NCI-H2107 treated with DMSO at 0.1 percent for 48 hours (cell line): Measurements from ENCODE around the gene SMIM44.

Experiments used
- DNase-seq: peaks from one replicate; lab custom pipeline; 2025; ENCODE audit not compliant: unreplicated experiment; lab: John Stamatoyannopoulos, UW

Gene SMIM44

DNA sequence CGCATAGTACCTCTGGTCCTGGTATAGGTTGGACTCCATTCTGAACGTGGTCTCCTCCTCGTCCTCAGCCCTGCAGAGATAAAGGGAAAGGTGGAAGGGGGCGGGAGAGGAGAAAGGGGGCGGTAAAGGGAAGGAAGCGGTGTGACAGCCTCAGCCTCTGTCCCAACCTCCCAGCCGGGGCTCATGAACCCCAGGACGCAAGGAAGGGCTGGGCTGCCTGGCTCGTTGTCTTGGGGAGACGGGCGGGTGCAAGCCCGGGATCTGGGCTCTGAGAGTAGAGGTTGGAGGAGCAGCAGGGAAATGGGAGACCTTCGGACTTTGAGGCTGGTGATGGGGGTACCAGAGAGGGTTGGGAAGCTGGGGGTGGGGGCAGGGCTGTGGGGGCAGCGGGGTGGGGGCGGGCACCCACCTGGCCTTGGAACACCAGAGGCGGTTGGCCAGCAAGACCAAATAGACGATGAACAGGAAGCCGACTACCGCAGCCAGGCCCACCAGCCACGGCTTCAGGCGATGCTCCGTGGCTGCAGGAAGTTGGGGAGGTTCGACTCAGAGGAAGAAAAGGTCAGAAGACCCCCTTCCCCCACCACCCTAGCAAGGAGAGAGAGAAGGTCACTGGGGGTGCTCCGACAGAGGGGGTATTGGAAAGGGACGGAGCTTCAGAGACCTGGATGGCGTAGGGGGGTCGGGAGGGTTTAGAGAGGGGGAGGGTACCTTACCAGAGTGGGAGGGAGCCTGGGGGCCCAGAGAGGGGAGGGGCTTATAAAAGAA, 4.6 kb downstream of the SMIM44 start:
- DNase-seq, result no peak

GRCh38 chr19:3477951-3478350, 5.3 kb downstream of the SMIM44 start:
- DNase-seq, result no peak

- DNase-seq, result no peak
Measured at GRCh38 chr19:3477506-3477905, 5.7 kb downstream of the SMIM44 start.

DNA sequence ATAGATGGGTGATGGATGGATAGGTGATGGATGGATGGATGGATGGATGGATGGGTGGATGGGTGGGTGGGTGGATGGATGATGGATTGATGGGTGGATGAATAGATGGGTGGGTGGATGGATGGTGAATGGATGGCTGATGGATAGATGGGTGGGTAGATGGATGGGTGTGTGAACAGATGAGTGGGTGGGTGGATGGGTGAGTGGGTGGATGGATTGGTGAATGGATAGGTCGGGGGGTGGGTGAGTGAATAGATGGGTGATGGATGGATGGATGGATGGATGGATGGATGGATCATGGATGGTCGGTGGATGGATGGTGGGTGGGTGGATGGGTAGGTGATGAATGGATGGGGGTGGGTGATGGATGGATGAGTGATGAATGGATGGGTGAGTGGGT, 6.4 kb downstream of the SMIM44 start:
- no peak for DNase-seq

- DNase-seq, result no peak
Measured at GRCh38 chr19:3475449-3475848, 7.8 kb downstream of the SMIM44 start.

DNA sequence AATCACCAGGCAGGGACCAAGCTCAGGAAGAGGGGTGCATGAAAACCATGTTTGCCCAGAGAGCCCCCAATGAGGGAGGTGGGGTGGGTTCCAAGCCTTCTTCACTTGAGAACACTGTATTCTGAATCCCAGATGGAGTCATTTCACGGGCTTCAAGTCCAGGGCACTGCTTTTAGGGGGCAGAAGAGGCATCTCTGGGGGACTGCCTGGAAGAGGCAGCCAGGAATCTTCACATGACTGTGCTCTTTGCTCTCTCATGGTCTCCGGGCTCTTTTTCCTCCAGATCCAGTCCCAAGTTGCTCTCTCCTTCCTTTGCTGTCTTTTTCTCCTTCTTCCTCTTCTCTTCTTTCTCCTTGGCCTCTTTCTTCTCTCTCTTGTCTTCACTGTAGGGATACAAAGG, 8.6 kb downstream of the SMIM44 start:
- DNase-seq, result no peak

DNA sequence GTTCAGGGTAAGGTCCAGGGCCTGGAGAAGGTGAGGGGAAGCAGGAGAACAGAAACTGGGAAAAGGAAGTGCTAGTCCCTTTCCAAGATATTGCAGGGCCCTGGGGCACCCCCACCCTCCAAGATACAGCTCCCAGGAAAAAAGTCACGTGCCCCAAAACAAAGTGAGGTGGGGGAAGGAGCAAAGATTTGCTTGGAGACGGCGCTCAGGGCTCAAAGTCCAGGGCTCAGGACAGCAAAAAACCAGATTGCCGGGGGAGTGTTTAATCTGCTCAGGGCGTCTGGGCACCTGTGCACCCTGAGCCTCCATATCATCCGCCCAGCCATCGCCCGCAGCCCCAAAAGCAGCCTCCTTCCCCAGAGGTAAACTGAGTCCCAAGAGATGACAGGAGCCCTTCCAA, 9.2 kb downstream of the SMIM44 start:
- DNase-seq, result no peak

- no peak for DNase-seq
Measured at GRCh38 chr19:3471954-3472655, 11.1 kb downstream of the SMIM44 start.

DNA sequence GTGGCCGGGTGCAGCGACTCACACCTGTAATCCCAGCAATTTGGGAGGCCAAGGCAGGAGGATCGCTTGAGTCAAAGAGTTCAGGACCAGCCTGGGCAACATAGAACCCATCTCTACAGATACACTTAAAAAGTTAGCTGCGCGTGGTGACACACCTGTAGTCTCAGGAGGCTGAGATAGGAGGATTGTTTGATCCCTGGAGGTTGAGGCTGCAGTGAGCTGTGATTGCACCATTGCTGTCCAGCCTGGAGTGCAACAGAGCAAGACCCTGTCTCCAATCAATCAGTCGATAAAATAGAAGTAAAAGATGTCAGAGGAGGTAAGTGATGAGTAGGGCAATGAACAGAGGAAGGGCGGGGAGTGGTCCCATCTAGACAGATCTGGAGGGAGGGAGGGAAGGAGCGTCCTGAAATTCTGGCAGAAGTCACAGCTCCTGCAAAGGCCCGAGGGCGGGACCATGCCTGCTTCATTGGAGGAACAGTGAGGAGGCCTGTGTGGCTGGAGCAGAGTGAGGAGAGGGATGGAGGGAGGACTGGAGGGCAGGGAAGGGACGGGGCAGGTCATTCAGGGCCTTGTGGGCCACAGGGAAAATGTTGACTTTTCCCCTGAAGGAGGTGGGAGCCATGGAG, 12.6 kb downstream of the SMIM44 start:
- no peak for DNase-seq

- no peak for DNase-seq
Measured at GRCh38 chr19:3469638-3470499, 13.4 kb downstream of the SMIM44 start.

DNA sequence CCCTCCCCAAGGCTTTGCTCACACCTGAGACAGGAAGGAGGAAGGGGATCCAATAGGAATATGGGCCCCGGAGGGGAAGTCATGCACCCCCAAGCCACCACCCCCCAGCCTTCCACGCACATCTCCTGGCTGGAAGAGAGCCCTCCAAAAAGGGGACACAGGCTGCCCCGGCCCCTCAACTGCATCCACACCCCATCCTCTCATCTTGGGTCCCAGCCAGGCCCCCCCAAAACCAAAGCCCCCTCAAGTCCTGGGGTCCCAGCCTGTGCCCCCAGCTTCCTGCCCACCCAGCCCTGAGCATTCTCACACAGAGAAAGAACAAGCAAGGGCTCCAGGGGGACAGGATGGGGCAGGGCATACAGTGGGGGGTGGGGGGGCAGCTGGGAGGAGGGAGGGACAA, 15.0 kb downstream of the SMIM44 start:
- no peak for DNase-seq

- DNase-seq, result no peak
Measured at GRCh38 chr19:3467437-3468198, 15.6 kb downstream of the SMIM44 start.

GRCh38 chr19:3466635-3467034, 16.6 kb downstream of the SMIM44 start:
- DNase-seq, result no peak

DNA sequence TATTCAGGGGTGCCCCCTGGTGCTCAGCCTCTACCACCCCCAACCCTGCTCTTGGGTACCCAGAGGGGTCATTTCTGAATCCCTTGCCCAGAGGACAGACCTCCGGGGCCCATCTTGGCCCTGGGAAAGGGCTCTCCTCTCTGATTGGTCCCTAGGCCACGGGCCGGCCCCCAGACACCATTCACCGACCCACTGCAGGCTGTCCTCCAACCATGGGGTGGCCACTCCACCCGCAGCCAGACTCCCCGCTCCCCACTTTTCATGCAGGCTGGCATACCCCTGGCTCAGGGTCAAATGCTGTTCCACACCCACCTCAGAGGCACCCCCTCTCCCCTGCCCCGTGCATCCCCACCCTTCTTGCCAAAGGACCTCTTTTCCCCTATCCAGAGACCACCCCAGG, 17.7 kb downstream of the SMIM44 start:
- no peak for DNase-seq

DNA sequence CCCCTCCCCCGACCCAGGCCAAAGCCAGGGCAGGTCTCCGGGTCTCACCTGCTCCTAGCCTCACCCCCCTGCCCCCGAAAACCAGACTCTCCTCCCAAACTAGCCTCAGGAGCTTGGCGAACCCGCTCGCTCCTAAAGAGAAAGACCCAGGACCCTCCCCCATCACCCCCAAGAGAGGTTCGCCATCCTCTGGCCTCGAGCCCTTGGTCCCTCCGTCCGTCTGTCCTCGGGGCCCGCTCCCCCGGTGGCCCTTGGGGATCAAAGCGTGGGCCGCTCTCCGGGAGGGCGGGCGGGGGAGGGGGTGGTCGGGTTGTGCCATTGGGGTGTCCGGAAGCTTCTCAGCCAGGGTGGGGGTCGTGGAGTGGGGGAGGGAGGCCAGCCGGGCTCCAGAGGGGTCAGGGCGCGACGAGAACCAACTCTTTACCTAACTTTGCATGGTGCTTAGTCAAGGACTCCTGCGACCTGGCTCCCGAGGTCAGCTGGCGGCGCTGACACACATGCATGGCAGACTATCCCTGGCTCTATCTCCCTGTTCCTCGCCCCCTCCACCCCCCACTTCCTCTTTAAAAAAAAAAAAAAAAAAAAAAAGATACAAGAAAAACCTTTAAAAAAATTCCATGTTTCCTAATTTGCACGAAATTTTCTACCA, 18.5 kb downstream of the SMIM44 start:
- no peak for DNase-seq

GRCh38 chr19:3463714-3464586, 19.3 kb downstream of the SMIM44 start:
- DNase-seq, result no peak

- no peak for DNase-seq
Measured at GRCh38 chr19:3462991-3463713, 20.1 kb downstream of the SMIM44 start.

DNA sequence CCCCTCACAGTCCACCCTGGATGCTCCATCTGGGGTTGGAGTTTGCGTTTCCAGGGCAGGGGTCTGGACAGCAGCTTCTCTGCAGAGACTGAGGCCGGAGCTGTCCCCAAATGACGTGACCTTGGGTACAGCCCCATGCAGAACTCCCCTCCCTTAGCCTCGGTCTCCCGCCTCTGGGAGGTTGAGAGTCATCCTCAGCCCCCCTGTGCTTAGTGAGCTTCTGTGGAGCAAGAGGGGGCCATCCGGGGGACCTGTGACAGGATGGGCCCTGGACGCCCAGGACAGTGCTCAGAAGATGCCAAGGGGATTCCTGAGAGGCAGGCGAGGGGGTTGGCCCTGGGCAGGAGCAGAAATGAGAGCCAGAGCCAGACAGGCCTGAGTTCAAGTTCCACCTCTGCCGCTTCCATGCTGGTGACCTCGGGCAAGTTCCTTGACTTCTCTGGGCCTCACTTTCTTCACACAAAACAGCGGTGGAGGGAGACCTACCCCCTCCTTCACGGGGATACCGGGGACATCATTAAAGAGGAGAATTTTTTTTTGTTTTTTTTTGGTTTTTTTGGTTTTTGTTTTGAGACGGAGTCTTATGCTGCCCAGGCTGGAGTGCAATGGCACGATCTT, 23.2 kb downstream of the SMIM44 start:
- DNase-seq, result no peak
